HFFc6 (cell line): ENCODE data around the gene PLCB2. TPM values are rescaled to one million over a fixed set of nuclear protein-coding genes. Genes with fewer than 3 reads are reported as not detected.

ENCODE experiments used
- DNase-seq: peaks from one replicate; pipeline ENCODE4 v3.0.0-alpha.2; 2018
- H3K27ac Mint-ChIP-seq: 2 replicates; pipeline ENCODE4 v1.8.0; 2020; ENCODE audit warnings: mild to moderate bottlenecking, mixed read lengths
- H3K27me3 Mint-ChIP-seq: 2 replicates; pipeline ENCODE4 v1.8.0; 2021; ENCODE audit warnings: mild to moderate bottlenecking, moderate library complexity, mixed read lengths; ENCODE audit not compliant: insufficient read depth
- H3K36me3 Mint-ChIP-seq: 2 replicates; pipeline ENCODE4 v1.8.0; 2021; ENCODE audit warnings: low read depth, mixed read lengths
- H3K4me1 Mint-ChIP-seq: 2 replicates; pipeline ENCODE4 v1.8.0; 2020; ENCODE audit warnings: low read depth, mixed read lengths
- H3K4me3 Mint-ChIP-seq: 2 replicates; pipeline ENCODE4 v1.8.0; 2020; ENCODE audit warnings: mild to moderate bottlenecking, moderate library complexity, mixed read lengths
- H3K9me3 Mint-ChIP-seq: 2 replicates; pipeline ENCODE4 v1.8.0; 2020; ENCODE audit warnings: mild to moderate bottlenecking, mixed read lengths
- total RNA-seq, 6 experiments: library from RNA; stranded (reverse); fragmentation: NEBNext Ultra II Directional; extraction: Animal tissue kit (Norgen Biotek cat#: 25700); gene quantifications; 2 replicates in 1 of 6; 3 replicates in 5 of 6; pipeline ENCODE4 v1.2.3, GENCODE V29; 2021
- TF ChIP-seq, protein P1 (sequence below): fragments of 200-600 bp; sonication (generic); IDR thresholded peaks from 2 replicates; pipeline ENCODE4 v1.5.0; 2021; ENCODE audit warnings: antibody characterized with exemption, mild to moderate bottlenecking

Gene PLCB2
- total RNA-seq, 6 experiments from 2014 or later = 0.12 to 1.0 (median 0.48) TPM

- peaks cover 25% of the 10 kb centered on the region for H3K27me3 Mint-ChIP-seq
- H3K36me3 Mint-ChIP-seq = no peaks in the 10 kb centered on the region
- DNase-seq = no peak
- H3K4me3 Mint-ChIP-seq = no peak overlapping the region
- TF ChIP-seq, protein P1, sequence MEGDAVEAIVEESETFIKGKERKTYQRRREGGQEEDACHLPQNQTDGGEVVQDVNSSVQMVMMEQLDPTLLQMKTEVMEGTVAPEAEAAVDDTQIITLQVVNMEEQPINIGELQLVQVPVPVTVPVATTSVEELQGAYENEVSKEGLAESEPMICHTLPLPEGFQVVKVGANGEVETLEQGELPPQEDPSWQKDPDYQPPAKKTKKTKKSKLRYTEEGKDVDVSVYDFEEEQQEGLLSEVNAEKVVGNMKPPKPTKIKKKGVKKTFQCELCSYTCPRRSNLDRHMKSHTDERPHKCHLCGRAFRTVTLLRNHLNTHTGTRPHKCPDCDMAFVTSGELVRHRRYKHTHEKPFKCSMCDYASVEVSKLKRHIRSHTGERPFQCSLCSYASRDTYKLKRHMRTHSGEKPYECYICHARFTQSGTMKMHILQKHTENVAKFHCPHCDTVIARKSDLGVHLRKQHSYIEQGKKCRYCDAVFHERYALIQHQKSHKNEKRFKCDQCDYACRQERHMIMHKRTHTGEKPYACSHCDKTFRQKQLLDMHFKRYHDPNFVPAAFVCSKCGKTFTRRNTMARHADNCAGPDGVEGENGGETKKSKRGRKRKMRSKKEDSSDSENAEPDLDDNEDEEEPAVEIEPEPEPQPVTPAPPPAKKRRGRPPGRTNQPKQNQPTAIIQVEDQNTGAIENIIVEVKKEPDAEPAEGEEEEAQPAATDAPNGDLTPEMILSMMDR = no peak; the same call in 1 of the 2 replicates
- no peak overlapping the region for H3K27ac Mint-ChIP-seq
- no peaks in the 10 kb centered on the region for H3K9me3 Mint-ChIP-seq
- peaks cover 8% of the 10 kb centered on the region; the same call in 1 of the 2 replicates for H3K4me1 Mint-ChIP-seq
These were observed 44.7 kb upstream of the PLCB2 start for GRCh38 chr15:40352281-40352901.

DNA sequence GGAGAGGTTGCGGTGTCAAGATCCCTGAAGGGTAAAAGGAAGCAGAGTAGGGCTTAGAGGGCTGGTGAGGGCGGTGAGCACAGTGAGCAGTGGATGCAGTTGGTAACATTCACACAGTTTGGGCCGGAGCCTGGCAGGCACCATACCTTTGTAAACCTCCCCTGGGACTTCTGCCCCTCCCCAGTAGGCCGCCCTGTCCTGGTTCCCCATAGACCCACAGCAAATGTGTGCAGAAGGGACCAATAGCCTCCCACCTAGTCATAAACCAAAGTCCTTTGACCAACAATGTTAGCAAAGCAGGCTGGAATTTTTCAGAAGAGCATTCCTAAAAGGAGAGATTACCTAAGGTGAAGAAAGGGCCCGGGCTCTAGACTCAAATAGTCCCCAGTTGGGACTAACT is 41.4 kb upstream of the PLCB2 start:
- Mint-ChIP-seq H3K9me3 (no peaks in the 10 kb centered on the region), H3K4me3 (no peak overlapping the region), H3K27ac (no peak overlapping the region), H3K27me3 (peaks cover 21% of the 10 kb centered on the region), H3K4me1 (peaks cover 7% of the 10 kb centered on the region), H3K36me3 (no peaks in the 10 kb centered on the region)
- TF ChIP-seq, protein P1 = no peak
- DNase-seq = no peak

GRCh38 chr15:40348474-40348870 is 40.7 kb upstream of the PLCB2 start:
- H3K9me3 Mint-ChIP-seq = no peaks in the 10 kb centered on the region
- no peak for DNase-seq
- H3K4me1 Mint-ChIP-seq = peaks cover 12% of the 10 kb centered on the region
- H3K27ac Mint-ChIP-seq = no peak overlapping the region
- no peaks in the 10 kb centered on the region for H3K36me3 Mint-ChIP-seq
- peaks cover 17% of the 10 kb centered on the region for H3K27me3 Mint-ChIP-seq
- TF ChIP-seq, protein P1 = no peak
- H3K4me3 Mint-ChIP-seq = no peak overlapping the region

GRCh38 chr15:40347559-40348473 is 40.1 kb upstream of the PLCB2 start:
- Mint-ChIP-seq H3K4me1 (peaks cover 19% of the 10 kb centered on the region), H3K27ac (no peak overlapping the region), H3K9me3 (no peaks in the 10 kb centered on the region), H3K36me3 (no peaks in the 10 kb centered on the region), H3K27me3 (peaks cover 17% of the 10 kb centered on the region), H3K4me3 (no peak overlapping the region)
- TF ChIP-seq, protein P1 = no peak
- no peak for DNase-seq

- DNase-seq = no peak
- no peaks in the 10 kb centered on the region for H3K9me3 Mint-ChIP-seq
- H3K4me1 Mint-ChIP-seq = peaks cover 28% of the 10 kb centered on the region
- peaks cover 12% of the 10 kb centered on the region for H3K27me3 Mint-ChIP-seq
- H3K36me3 Mint-ChIP-seq = no peaks in the 10 kb centered on the region
- no peak overlapping the region for H3K27ac Mint-ChIP-seq
- H3K4me3 Mint-ChIP-seq = no peak overlapping the region
- TF ChIP-seq, protein P1 = no peak
These were observed 39.1 kb upstream of the PLCB2 start for GRCh38 chr15:40346579-40347558.
